Measurements from ENCODE around the gene RRP1B. TPM values are rescaled to one million over a fixed set of nuclear protein-coding genes. Genes with fewer than 3 reads are reported as not detected.
"Not testable (repeated sequence)": the region's sequence is repeated elsewhere in the genome, so short reads cannot be mapped to it uniquely, and the experiment has no call there.

The RRP1B gene
- total and polyA plus RNA-seq, 4 experiments from 2014 or later = 19.8 to 40.5 (median 39.0) TPM

- no peaks in the 10 kb centered on the region for H3K27me3 Mint-ChIP-seq
- peaks cover 29% of the 10 kb centered on the region for H3K36me3 ChIP-seq (ENCODE audit: insufficient read depth, low read length)
- POLR2A ChIA-PET (ENCODE audit: partially characterized antibody) = no interaction called here
- H3K36me3 Mint-ChIP-seq = peaks cover 42 to 47% of the 10 kb centered on the region in 2 donors
- no peaks in the 10 kb centered on the region for H3K4me1 ChIP-seq (ENCODE audit: insufficient read depth, low read length)
- no peaks in the 10 kb centered on the region for H3K9me3 Mint-ChIP-seq
- no peak for DNase-seq
- H3K27ac ChIP-seq (ENCODE audit: low read depth, low read length) = no peak overlapping the region
- no peaks in the 10 kb centered on the region for H3K9me3 ChIP-seq (ENCODE audit: control insufficient read depth in 1 of 2, low read length in 2 of 2)
- intact Hi-C loops (cut with micrococcal nuclease) = no loop called here
- CTCF ChIA-PET (ENCODE audit: partially characterized antibody) = no interaction called here
- no peak overlapping the region for H3K4me3 Mint-ChIP-seq
- H3K27me3 ChIP-seq (ENCODE audit: insufficient read depth, low read length) = no peaks in the 10 kb centered on the region
- H3K4me3 ChIP-seq (ENCODE audit: low read length in 2 of 2) = no peak overlapping the region
- H3K27ac Mint-ChIP-seq = no peak overlapping the region
- peaks cover 0 to 4% (median 3%) of the 10 kb centered on the region in 4 donors for H3K4me1 Mint-ChIP-seq
These were observed 35.2 kb downstream of the RRP1B start for GRCh38 chr21:43694437-43695079.

GRCh38 chr21:43696214-43696613, 36.9 kb downstream of the RRP1B start:
- H3K36me3 Mint-ChIP-seq = peaks cover 35% of the 10 kb centered on the region in 2 donors
- intact Hi-C loops (cut with micrococcal nuclease) = no loop called here
- CTCF ChIA-PET (ENCODE audit: partially characterized antibody) = no interaction called here

GRCh38 chr21:43697758-43698643, 38.6 kb downstream of the RRP1B start:
- Histone ChIP-seq H3K9me3 (ENCODE audit: control insufficient read depth in 1 of 2, low read length in 2 of 2) (no peaks in the 10 kb centered on the region), H3K27ac (ENCODE audit: low read depth, low read length) (no peak overlapping the region), H3K27me3 (ENCODE audit: insufficient read depth, low read length) (no peaks in the 10 kb centered on the region), H3K4me3 (ENCODE audit: low read length in 2 of 2) (no peak overlapping the region), H3K36me3 (ENCODE audit: insufficient read depth, low read length) (peaks cover 14% of the 10 kb centered on the region), H3K4me1 (ENCODE audit: insufficient read depth, low read length) (no peaks in the 10 kb centered on the region)
- no peak for DNase-seq
- Mint-ChIP-seq H3K36me3 (peaks cover 31 to 32% of the 10 kb centered on the region in 2 donors), H3K4me1 (peaks cover 4 to 8% (median 5%) of the 10 kb centered on the region in 4 donors), H3K27me3 (no peaks in the 10 kb centered on the region), H3K27ac (peak overlapping the region in 2 of 7 donors; percentile 64 to 82), H3K9me3 (no peaks in the 10 kb centered on the region), H3K4me3 (no peak overlapping the region)
- intact Hi-C loops (cut with micrococcal nuclease) = no loop called here
- ChIA-PET POLR2A (ENCODE audit: partially characterized antibody) (no interaction called here), CTCF (ENCODE audit: partially characterized antibody) (no interaction called here)

More at GRCh38 chr21:43696214-43696613, 36.9 kb downstream of the RRP1B start:
- Mint-ChIP-seq H3K27ac (peak overlapping the region in 2 of 7 donors; percentile 25 to 75), H3K4me3 (no peak overlapping the region), H3K27me3 (no peaks in the 10 kb centered on the region), H3K9me3 (no peaks in the 10 kb centered on the region), H3K4me1 (peaks cover 0 to 4% (median 3%) of the 10 kb centered on the region in 4 donors)
- H3K4me1 ChIP-seq (ENCODE audit: insufficient read depth, low read length) = no peaks in the 10 kb centered on the region
- POLR2A ChIA-PET (ENCODE audit: partially characterized antibody) = no interaction called here
- H3K9me3 ChIP-seq (ENCODE audit: control insufficient read depth in 1 of 2, low read length in 2 of 2) = no peaks in the 10 kb centered on the region
- no peak overlapping the region for H3K4me3 ChIP-seq (ENCODE audit: low read length in 2 of 2)
- H3K27me3 ChIP-seq (ENCODE audit: insufficient read depth, low read length) = no peaks in the 10 kb centered on the region
- H3K27ac ChIP-seq (ENCODE audit: low read depth, low read length) = no peak overlapping the region
- peaks cover 15% of the 10 kb centered on the region for H3K36me3 ChIP-seq (ENCODE audit: insufficient read depth, low read length)
- DNase-seq = no peak

GRCh38 chr21:43699492-43699777, 40.1 kb downstream of the RRP1B start:
- Mint-ChIP-seq H3K4me1 (peaks cover 4 to 11% (median 7%) of the 10 kb centered on the region in 4 donors), H3K36me3 (peaks cover 20 to 23% of the 10 kb centered on the region in 2 donors)
- H3K4me3 ChIP-seq (ENCODE audit: low read length in 2 of 2); POLR2A ChIA-PET (ENCODE audit: partially characterized antibody); H3K27ac ChIP-seq (ENCODE audit: low read depth, low read length); H3K9me3 Mint-ChIP-seq; H3K4me3 Mint-ChIP-seq; H3K27ac Mint-ChIP-seq; H3K36me3 ChIP-seq (ENCODE audit: insufficient read depth, low read length); H3K4me1 ChIP-seq (ENCODE audit: insufficient read depth, low read length); H3K9me3 ChIP-seq (ENCODE audit: control insufficient read depth in 1 of 2, low read length in 2 of 2); intact Hi-C loops (cut with micrococcal nuclease); CTCF ChIA-PET (ENCODE audit: partially characterized antibody); DNase-seq; H3K27me3 ChIP-seq (ENCODE audit: insufficient read depth, low read length); H3K27me3 Mint-ChIP-seq: not testable (repeated sequence)

DNA sequence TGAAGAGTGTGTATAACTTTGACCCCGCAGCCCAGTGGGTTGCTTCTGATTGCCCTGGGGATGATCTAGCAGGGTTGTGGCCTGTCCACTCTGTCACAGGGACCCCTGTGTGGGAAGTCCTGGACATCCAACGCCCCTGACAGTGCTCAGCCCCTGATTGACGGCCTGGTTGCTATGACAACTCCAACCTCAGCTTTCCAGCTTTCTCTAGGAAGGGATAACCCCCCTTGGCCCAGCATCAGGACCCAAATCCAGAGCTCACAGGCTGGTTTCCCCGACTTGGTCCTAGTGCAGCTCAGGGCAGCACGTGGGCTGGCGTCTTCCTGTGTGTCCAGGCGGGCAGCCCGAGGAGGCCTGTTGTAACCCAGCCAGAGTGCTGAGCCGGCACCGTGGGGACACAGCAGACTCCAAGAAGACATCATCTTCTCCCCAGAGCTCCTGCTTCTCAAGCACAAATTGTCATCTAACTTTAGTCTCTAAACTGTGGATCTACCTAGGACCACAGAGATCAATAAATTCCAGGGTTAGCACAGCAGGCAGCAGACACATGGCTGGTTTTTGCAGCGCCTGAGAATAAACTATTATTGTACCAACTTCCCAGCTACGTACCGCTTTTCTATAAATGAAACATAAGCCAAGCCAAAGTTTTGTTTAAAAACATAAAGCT, 40.7 kb downstream of the RRP1B start:
- H3K27ac Mint-ChIP-seq = no peak overlapping the region

DNA sequence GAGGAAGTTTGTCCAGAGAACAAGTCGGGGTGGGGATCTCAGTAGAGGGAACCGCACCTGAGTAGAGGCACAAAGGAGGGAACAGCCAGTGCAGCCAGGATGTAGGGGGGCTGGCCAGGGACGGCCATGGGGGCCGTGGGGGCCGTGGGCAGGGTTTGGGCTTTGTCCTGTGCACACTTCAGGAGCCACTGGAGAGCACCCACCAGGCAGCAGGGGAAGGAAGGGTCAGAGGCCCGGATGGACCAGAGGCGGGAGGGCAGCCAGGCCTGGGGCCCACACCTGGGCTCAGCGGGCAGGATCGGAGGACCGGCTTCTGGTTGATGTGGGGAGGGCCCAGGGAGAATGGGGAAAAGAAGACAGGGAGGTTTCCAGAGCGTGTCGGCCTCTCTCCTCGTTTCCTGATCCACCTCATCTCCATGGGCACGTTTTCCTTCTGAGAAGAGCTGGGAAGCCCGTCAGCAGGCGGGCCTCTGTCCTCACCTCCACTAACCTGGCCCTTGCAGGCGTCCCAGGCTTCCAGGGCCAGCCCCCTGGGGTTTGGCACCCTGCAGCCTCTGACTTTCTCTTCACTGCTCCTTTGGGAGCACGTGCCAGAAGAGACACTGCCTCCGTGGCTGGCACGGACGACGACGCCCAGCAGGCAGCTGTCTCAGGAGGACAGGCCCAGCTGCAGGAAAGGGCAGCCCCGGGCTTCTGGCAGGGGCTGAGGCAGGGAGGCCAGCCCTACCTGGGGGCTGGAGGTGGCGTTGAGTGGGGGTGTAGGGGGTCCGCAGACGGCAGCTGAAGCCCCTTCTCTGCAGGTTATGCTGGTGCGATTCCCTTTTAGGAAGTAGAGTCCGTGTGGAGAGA, 42.8 kb downstream of the RRP1B start:
- Mint-ChIP-seq H3K9me3 (no peaks in the 10 kb centered on the region), H3K4me1 (peaks cover 4 to 11% (median 7%) of the 10 kb centered on the region in 4 donors), H3K27ac (no peak overlapping the region), H3K27me3 (peaks cover 0 to 1% of the 10 kb centered on the region in 2 donors), H3K36me3 (peaks cover 3 to 8% of the 10 kb centered on the region in 2 donors), H3K4me3 (peak overlapping the region in 2 of 8 donors; percentile 44 to 59)
- H3K27me3 ChIP-seq (ENCODE audit: insufficient read depth, low read length) = no peaks in the 10 kb centered on the region
- no peak for DNase-seq
- no peaks in the 10 kb centered on the region for H3K9me3 ChIP-seq (ENCODE audit: control insufficient read depth in 1 of 2, low read length in 2 of 2)
- intact Hi-C loops (cut with micrococcal nuclease) = no loop called here
- ChIA-PET CTCF (ENCODE audit: partially characterized antibody) (no interaction called here), POLR2A (ENCODE audit: partially characterized antibody) (no interaction called here)
- H3K36me3 ChIP-seq (ENCODE audit: insufficient read depth, low read length) = no peaks in the 10 kb centered on the region
- no peak overlapping the region for H3K27ac ChIP-seq (ENCODE audit: low read depth, low read length)
- H3K4me1 ChIP-seq (ENCODE audit: insufficient read depth, low read length) = no peaks in the 10 kb centered on the region
- H3K4me3 ChIP-seq (ENCODE audit: low read length in 2 of 2) = no peak overlapping the region

More for the DNA sequence above, 40.7 kb downstream of the RRP1B start:
- peaks cover 0 to 1% of the 10 kb centered on the region in 2 donors for H3K27me3 Mint-ChIP-seq
- no peaks in the 10 kb centered on the region for H3K9me3 ChIP-seq (ENCODE audit: control insufficient read depth in 1 of 2, low read length in 2 of 2)
- peaks cover 4 to 11% (median 7%) of the 10 kb centered on the region in 4 donors for H3K4me1 Mint-ChIP-seq
- no peak overlapping the region for H3K27ac ChIP-seq (ENCODE audit: low read depth, low read length)
- no peaks in the 10 kb centered on the region for H3K36me3 ChIP-seq (ENCODE audit: insufficient read depth, low read length)
- DNase-seq = no peak
- CTCF ChIA-PET (ENCODE audit: partially characterized antibody) = no interaction called here
- H3K4me3 ChIP-seq (ENCODE audit: low read length in 2 of 2) = no peak overlapping the region
- intact Hi-C loops (cut with micrococcal nuclease) = no loop called here
- H3K36me3 Mint-ChIP-seq = peaks cover 17 to 19% of the 10 kb centered on the region in 2 donors
- H3K4me1 ChIP-seq (ENCODE audit: insufficient read depth, low read length) = no peaks in the 10 kb centered on the region
- no peaks in the 10 kb centered on the region for H3K9me3 Mint-ChIP-seq
- POLR2A ChIA-PET (ENCODE audit: partially characterized antibody) = no interaction called here
- H3K27me3 ChIP-seq (ENCODE audit: insufficient read depth, low read length) = no peaks in the 10 kb centered on the region
- H3K4me3 Mint-ChIP-seq = no peak overlapping the region

GRCh38 chr21:43702785-43703034, 43.4 kb downstream of the RRP1B start:
- intact Hi-C loops (cut with micrococcal nuclease) = no loop called here
- Mint-ChIP-seq H3K27ac (peak overlapping the region in 1 of 7 donors; percentile 24), H3K27me3 (peaks cover 0 to 1% of the 10 kb centered on the region in 2 donors), H3K9me3 (no peaks in the 10 kb centered on the region), H3K4me3 (peak overlapping the region in 5 of 8 donors; percentile 24 to 64 (median 55)), H3K4me1 (peaks cover 3 to 11% (median 6%) of the 10 kb centered on the region in 4 donors), H3K36me3 (peaks cover 2 to 5% of the 10 kb centered on the region in 2 donors)
- Histone ChIP-seq H3K27ac (ENCODE audit: low read depth, low read length) (no peak overlapping the region), H3K36me3 (ENCODE audit: insufficient read depth, low read length) (no peaks in the 10 kb centered on the region), H3K27me3 (ENCODE audit: insufficient read depth, low read length) (no peaks in the 10 kb centered on the region), H3K4me3 (ENCODE audit: low read length in 2 of 2) (no peak overlapping the region), H3K4me1 (ENCODE audit: insufficient read depth, low read length) (no peaks in the 10 kb centered on the region), H3K9me3 (ENCODE audit: control insufficient read depth in 1 of 2, low read length in 2 of 2) (no peaks in the 10 kb centered on the region)
- DNase-seq = no peak
- ChIA-PET CTCF (ENCODE audit: partially characterized antibody) (no interaction called here), POLR2A (ENCODE audit: partially characterized antibody) (no interaction called here)
